ENCODE results near the gene COA8.

GRCh38 chr14:103545219-103545914 lies 17.4 kb upstream of the COA8 start:
- no peak for TF ChIP-seq POLR2A (IDR thresholded peaks at IDR 0.05)
- TF ChIP-seq, protein P1, sequence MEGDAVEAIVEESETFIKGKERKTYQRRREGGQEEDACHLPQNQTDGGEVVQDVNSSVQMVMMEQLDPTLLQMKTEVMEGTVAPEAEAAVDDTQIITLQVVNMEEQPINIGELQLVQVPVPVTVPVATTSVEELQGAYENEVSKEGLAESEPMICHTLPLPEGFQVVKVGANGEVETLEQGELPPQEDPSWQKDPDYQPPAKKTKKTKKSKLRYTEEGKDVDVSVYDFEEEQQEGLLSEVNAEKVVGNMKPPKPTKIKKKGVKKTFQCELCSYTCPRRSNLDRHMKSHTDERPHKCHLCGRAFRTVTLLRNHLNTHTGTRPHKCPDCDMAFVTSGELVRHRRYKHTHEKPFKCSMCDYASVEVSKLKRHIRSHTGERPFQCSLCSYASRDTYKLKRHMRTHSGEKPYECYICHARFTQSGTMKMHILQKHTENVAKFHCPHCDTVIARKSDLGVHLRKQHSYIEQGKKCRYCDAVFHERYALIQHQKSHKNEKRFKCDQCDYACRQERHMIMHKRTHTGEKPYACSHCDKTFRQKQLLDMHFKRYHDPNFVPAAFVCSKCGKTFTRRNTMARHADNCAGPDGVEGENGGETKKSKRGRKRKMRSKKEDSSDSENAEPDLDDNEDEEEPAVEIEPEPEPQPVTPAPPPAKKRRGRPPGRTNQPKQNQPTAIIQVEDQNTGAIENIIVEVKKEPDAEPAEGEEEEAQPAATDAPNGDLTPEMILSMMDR (IDR thresholded peaks at IDR 0.05) = no peak
